Epidermal melanocyte (primary cell): ENCODE data around the gene SYCP2L.
"Not testable (repeated sequence)": the region's sequence is repeated elsewhere in the genome, so short reads cannot be mapped to it uniquely, and the experiment has no call there.

Experiments
- DNase-seq: peaks from one replicate; pipeline ENCODE4 v3.0.0; 2011; ENCODE audit warnings: low spot score; ENCODE audit not compliant: insufficient read length

Gene SYCP2L

DNA sequence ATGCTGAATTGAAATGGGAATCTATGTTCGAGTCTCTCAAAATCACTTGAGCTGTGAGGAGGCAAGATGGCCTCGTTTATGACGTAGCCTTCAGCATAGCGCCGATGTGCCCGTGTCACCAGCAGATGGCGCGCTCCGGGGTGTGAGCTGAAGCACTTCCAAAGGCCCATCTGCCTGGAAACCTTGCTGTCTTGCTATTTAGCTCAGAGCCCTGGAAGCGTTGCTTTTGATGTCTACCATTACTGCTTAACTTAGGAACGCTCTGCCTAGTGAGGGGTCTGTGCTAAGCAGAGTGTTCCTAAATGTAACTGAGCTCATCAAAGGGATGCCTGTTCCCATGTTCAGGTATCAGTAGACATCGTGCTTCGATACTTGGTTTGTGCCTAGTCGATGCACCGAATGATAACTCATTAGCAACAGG is 67.7 kb downstream of the SYCP2L start:
- DNase-seq, result peak; percentile 28

DNA sequence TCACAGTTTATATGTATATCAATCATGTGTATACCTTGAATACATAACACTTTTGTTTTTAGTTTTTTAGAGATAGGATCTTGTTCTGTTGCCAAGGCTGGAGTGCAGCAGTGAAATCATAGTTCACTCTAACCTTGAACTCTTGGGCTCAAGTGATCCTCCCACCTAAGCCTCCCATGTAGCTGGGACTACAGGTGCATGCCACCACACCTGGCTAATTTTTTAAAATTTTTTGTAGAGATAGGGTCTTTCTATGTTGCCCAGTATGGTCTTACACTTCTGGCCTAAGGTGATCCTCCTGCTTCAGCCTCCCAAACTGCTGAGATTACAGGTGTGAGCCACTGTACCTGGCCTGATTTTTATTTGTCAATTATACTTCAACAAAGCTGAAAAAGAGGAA is 69.9 kb downstream of the SYCP2L start:
- DNase-seq, result no peak

DNA sequence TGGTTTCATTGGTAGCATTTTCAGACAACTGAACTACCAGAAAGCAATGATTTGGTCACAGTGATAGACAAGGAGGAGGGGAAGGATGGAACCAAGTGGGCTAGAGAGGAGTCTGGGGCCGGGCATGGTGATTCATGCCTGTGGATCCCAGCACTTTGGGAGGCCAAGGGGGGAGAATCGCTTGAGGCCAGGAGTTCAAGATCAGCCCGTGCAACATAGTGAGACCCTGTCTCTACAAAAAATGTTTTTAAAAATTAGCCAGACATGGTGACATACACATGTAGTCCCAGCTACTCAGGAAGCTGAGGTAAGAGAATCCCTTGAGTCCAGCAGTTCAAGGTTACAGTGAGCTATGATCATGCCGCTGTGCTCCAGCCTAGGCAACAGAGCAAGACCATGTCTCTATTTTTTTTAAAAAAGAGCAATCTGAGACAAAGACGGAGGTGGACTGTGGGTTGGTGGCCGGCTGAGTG is 70.6 kb downstream of the SYCP2L start:
- DNase-seq, result no peak

DNA sequence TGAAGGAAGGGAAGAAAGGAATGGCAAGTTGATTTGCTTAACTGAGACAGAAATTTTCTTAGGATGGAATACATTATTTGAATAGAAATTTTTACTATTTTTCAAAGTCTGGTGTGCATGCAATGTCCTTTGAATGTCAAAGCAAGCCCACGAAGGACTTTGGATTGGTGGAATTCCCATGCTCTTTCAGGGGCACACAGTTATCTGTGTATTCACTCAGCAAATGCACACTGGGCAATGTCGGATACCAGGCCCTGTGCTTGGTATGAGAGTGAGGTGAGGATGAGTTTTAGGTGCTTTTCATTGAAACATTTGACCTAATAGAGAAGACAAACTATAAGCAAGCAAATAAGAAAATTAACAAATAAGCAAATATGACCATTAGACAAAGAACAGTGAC is 73.3 kb downstream of the SYCP2L start:
- DNase-seq, result no peak

DNA sequence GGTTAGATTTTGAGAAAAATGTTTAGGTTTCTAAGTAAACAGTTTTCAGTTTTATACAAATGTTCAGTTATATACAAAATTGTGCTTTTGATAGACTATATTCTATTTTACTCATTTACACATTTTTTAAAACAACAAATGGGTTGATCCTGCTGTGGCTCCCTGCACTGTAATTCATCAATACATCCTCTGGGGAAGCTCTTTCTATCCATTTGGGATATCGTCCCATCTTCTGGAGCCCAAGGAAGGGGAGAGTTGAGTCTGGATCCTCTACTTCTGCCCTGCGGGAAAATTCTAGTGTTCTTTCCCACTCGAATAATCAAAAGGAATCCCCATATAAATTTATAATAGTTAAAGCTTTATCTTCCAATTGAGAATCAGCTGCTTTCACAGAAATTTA is 75.0 kb downstream of the SYCP2L start:
- DNase-seq, result no peak

DNA sequence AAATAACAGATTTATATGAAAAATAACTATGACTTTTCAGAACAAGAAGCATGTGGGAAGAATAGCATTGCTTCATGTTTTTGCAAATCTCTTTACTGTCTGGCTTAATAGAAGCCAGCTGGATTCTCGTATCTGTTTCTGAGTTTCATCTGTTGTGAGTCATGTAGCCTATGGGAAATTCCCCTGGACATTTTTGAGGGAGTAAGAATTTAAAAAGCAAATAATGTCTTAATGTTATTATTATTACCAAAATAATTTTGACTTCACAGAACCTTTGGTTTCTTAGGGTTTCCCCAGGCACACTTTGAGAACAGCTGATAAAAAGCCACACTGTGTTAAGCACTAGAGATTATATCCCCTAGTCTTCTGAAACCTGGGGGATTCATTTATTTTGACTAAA is 75.8 kb downstream of the SYCP2L start:
- peak; percentile 25 for DNase-seq

DNA sequence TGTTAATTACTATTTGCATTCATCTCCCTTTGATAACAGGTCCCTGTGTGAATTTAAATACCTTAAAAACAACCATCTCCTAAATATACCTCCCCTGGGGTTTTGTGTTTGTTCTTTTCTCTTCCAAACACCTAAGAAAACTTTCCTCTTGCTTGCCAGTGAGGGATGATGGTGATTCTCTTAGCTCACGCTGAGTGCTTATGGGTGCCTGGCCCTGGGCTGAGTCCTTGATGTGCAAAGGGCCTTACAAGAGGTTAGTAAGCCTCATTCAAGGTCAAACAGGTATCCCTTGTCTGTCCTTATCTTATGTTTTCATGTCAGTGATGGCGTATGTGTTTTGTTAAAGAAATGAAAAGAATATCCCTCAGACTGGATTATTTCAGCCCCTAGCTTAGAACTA is 76.3 kb downstream of the SYCP2L start:
- DNase-seq, result no peak

DNA sequence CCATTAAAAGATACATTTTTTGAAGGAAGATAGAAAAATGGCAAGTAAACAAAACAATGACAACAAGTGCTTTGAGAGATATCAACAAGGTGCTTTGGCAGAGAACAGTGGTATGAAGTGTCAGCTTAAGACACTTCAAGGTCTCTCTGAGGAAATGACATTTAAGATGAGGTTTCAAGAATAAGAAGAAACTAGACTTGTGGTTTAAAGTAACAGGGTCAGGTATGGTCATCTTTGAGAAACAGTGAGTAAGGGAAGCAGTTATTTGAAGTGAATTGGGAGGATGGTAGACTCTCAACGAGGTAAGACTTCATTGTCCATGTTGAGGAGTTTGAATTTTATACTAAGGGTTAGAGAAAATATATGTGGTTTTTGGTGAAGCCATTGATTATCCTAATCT is 77.8 kb downstream of the SYCP2L start:
- no peak for DNase-seq

DNA sequence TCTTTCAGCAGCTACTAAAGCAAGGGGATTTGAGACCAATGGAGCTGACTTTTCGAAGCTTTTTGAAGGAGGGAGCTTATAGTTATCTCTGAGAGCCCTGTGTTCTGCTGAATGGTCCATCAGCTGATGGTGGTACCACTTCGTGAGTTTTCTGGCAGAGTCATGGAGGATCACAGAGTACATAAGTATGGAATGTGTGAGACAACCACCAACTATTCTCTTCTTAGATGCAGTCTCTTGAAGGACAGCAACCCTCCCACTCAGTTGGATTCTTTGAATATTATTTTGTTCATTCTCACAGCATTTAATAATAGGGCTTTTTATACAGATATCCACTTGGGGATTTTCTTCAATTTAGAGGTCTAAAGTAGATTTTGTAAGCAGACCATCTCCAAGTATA is 81.9 kb downstream of the SYCP2L start:
- no peak for DNase-seq

DNA sequence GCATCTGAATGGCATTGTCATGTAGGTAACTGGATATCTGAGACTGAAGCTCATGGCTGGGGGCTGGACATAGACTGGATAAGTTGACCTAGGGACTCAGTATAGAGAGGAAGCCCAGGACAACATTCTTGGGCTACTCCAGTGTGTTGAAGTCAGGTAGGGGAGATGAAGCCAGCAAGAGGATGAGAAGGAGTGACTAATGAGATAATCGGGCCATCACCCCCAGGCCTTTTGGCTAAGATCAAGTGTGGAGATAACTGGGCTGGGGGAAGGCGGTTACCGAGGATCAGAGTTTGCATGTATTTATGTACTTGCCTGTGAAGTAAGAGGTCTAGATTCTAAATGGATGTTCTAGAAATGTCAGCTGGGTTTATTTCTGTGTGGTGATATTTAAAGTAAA is 83.9 kb downstream of the SYCP2L start:
- no peak for DNase-seq

DNA sequence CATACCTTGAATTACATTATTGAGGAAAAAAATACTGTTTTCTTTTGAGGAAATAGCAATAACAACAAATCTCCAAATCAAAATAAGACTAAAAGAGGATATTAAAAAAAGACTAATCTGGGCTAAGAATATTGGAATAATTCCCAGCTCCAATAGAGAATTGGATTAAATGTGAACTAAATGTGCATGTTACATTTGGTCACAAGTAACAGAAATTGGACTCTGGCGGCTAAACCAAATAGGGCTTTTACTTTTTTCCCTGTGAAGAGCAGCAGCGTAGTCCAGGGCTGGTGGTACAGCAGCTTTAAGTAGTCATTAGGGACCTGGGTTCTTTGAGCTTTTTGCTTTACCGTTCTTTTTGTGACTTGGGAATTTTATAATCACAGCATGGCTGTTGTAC is 85.3 kb downstream of the SYCP2L start:
- no peak for DNase-seq

DNA sequence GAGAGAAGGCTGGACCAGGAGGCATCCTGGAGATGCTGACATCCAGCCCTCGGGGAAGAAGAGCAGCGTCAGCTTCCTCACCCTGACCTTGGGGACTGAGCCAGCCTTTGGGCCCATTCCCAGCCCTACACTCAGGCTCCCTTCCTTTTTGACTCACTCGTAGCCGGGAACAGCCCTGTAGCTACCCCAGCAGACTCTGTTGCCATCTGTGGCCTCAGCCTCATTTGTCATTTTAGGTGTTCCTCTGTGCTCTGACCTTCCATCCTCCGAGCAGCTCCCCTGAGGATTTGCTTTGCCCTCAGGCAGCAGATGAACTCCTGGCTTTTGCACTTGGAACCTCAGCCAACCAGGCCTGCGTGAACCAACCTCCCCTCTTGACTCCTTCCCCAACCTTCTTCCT is 89.7 kb downstream of the SYCP2L start:
- DNase-seq, result no peak

DNA sequence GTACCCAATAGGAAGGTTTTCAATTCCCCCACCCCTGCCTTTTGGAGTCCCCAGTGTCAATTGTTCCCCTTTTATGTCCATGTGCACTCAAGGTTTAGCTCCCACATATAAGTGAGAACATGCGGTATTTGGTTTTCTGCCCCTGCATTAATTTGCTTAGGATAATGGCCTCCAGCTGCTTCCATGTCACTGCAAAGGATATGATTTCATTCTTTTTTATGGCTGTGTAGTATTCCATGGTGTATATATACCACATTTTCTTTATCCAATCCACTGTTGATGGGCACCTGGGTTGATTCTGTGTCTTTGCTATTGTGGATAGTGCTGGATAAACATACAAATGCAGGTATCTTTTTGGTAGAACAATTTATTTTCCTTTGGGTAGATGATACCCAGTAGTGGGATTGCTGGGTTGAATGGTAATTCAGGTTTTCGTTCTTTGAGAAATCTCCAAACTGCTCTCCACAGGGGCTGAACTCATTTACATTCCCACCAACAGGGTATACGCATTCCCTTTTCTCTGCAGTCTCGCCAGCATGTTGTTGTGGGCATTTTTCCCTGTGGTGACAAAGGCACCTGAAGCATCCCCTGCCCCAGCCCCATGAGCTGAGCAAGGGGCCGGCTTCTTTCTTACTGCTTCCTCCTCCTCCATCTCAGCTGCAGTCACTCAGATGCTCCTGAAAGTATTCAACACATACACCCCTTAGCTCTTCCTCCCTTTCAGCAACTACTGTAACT is 90.5 kb downstream of the SYCP2L start:
- no peak for DNase-seq

DNA sequence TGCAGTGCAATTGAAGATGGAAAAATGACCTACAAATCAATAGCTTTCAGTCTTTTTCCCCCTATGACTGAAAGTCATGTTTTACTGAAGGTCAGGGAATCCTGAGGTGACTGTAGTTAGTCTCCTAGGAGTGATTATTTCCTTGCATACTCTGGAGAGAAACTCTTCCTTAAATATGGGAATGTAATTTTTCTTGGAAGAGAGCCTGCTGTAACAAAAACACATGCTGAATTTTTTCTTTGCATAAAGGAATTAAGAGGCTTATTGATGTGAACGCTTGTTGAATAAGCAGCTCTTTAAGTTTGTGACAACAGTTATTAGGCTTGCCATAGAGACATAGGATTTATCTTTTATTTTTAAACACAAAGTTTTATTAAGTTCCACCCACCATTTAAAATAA is 92.8 kb downstream of the SYCP2L start:
- DNase-seq, result no peak

DNA sequence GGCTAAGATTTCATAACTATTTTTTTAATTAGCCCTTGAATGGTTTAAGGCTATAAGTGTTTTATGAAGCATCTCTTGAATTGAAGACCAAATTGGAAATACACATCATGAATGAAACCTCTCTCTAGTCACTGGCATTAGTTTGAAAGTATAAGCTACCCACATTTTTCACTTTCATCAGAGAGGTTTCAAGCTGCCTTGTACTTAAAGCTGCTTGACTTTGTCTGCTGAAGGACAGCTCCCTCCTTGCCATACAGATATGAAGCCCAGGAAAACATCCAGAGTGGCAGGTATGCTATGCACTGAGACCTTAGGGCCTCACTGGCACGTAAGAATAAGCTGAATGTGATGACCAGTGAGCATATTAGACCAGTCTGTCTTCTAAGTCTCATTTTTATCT is 94.6 kb downstream of the SYCP2L start:
- no peak for DNase-seq

DNA sequence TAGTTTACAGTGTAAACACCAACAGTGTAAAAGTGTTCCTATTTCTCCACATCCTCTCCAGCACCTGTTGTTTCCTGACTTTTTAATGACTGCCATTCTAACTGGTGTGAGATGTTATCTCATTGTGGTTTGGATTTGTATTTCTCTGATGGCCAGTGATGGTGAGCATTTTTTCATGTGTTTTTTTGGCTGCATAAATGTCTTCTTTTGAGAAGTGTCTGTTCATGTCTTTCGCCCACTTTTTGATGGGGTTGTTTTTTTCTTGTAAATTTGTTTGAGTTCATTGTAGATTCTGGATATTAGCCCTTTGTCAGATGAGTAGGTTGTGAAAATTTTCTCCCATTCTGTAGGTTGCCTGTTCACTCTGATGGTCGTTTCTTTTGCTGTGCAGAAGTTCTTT is 98.1 kb downstream of the SYCP2L start:
- DNase-seq, result not testable (repeated sequence)

DNA sequence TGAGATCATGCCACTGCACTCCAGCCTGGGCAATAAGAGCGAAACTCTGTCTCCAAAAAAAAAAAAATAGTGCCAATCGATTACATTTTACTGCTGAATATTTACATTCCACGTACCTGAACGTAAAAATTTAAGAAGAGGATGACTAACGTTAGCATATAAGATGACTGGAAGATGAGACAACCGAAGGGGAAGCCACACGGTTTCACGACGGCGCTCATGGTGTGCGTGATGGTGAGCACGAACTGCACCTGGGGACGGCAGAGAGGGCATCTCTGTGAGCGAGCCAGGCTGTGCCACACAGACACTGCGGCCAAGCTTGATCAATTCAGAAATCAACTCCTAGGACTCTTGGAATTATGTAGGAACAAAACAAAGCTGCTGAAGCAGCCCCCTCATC is 102.7 kb downstream of the SYCP2L start:
- no peak for DNase-seq

DNA sequence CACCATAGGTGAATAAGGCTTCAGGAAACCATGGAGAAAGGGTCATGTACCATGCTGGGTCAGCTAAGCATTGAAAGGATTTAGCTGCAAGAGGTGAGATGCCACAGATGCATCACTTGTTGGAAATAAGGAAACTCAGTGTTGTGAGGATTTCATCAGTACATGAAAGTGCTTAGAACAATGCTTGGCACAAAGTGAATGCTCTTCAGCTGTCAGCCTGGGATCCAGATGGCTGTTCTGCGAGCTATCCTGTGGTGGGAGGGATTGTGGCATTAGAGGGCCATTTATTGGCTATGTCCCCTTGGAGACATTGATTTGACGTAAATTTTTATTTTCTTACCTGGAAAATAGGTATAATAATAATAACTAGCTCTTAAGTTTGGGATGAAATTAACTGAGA is 104.3 kb downstream of the SYCP2L start:
- DNase-seq, result no peak

DNA sequence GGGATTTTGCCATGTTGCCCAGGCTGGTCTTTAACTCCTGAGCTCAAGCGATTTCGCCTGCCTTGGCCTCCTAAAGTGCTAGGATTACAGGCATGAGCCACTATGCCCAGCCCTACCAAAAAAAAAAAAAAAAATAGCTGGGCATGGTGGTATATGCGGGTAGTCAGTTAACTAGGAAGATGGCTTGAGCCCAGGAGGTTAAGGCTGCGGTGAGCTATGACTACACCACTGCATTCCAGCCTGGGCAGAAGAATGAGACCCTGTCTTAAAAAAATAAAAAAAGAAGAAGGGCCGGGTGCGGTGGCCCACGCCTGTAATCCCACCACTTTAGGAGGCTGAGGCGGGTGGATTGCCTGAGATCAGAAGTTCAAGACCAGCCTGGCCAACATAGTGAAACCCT is 107.0 kb downstream of the SYCP2L start:
- no peak for DNase-seq

DNA sequence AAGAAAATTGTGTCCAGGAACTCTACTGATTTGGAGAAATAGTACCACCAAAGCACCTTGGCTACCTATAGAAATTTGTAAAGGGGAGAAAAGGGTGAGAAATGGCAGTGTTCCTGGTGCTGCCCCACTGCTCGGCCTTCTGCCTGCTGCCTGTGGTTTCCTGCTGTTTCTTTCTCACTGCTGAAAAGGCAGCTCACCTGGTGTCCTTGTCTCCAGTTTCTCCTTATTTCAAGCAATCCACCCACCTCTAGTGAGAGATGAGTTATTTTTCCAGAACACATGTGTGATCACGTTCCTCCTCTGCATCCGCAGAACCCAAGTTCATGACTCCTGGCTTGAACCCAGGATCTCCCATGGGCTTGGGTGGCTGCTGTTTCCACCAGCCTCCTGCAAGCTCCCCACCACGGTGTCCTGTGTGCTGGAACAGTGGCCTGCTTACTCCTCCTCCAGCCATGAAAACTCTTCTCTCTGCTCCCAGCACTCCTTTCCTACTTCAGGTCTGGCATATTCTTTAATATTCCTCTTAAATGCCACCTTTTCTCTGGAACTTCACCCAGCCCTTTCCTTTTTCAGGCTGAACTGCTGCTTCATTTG is 108.4 kb downstream of the SYCP2L start:
- no peak for DNase-seq

DNA sequence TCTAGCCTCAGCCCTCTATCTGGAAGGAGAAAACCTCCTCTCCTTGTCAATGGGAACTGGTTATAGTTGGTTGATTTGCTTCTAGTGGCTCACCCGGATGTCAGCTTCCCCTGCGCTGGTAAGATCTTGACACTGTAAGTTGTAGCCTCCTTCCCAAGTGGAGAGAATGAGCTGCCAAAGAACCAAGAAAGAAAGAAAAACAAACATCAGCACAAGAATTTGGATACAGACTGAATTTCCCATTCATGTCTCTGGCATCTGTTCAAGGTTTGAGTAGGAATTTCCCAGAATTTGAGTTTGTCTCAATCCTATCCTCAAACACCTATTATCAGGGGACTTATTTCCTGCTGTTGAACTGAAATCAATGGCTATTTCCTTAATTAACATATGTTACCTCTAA is 113.1 kb downstream of the SYCP2L start:
- DNase-seq, result no peak

DNA sequence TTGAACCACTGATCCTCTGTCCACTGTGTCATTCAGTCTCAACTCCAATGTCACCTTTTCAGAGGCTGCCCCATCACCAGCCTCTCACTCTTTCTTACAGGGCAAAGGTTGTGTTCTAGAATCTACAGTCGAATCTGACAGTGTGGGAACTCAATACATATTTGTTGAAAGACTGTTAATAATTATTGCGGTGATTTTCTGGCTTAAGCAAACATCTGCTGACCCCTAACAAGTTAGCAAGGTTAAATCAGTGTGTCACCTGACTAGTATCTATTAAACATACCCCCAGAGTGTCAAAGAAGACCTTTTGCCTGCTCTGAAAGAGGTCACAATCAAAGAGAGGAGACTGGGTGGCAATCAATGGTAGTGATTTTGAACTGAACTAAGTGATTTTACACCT is 115.3 kb downstream of the SYCP2L start:
- no peak for DNase-seq

DNA sequence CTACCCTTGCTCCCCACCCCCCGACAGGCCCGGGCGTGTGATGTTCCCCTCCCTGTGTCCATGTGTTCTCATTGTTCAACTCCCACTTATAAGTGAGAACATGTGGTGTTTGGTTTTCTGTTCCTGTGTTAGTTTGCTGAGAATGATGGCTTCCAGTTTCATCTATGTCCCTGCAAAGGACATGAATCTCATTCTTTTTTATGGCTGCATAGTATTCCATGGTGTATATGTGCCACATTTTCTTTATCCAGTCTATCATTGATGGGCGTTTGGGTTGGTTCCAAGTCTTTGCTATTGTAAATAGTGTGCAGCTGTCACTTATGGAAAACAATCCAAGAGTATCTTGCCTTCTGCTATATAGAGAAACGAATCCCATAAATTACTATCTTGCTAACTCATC is 116.4 kb downstream of the SYCP2L start:
- not testable (repeated sequence) for DNase-seq
